ENCODE data around the gene ABCC11. TPM values are rescaled to one million over a fixed set of nuclear protein-coding genes. Genes with fewer than 3 reads are reported as not detected.

Gene ABCC11
- total and polyA plus RNA-seq, 2 of the 13 experiments (the other 11 are each of a cell fraction or from before 2014, with no cell fraction given) = 1.0 to 1.4 TPM

GRCh38 chr16:48206594-48207242, 40.6 kb downstream of the ABCC11 start:
- Histone ChIP-seq H3K4me3 (replicated peaks in 1 of 3; ENCODE audit: insufficient read depth in 1 of 3, low read depth in 2 of 3, low read length in 3 of 3) (no peak overlapping the region), H3K4me2 (ENCODE audit: low read depth, low read length) (peak overlapping the region; percentile 21), H3K27me3 (ENCODE audit: control insufficient read depth in 1 of 2, insufficient read depth in 2 of 2, low read length in 2 of 2) (no peaks in the 10 kb centered on the region), H3K27ac (ENCODE audit: extremely low read length, insufficient read depth, low read length) (peak overlapping the region; percentile 89), H3K79me2 (ENCODE audit: insufficient read depth, low read length) (no peaks in the 10 kb centered on the region), H3K9me3 (ENCODE audit: low read length) (no peaks in the 10 kb centered on the region), H2AFZ (ENCODE audit: low read length) (peak overlapping the region; percentile 43), H3K4me1 (ENCODE audit: insufficient read depth, low read length) (peaks cover 67% of the 10 kb centered on the region), H4K20me1 (ENCODE audit: insufficient read depth, low read length) (no peaks in the 10 kb centered on the region), H3K9ac (ENCODE audit: insufficient read depth, low read depth, low read length) (no peak overlapping the region), H3K36me3 (replicated peaks in 1 of 2; ENCODE audit: control insufficient read depth in 1 of 2, insufficient read depth in 2 of 2, low read length in 2 of 2) (no peaks in the 10 kb centered on the region)
- ATAC-seq = peak; percentile 2; the same call in 1 of the 3 replicates
- 73% methylated on average over 8 of the region's 8 CpGs for WGBS (ENCODE audit: low lambda C conversion rate)
- ChIA-PET POLR2A (interaction anchor here (0.9 to 3.6 kb wide), 3 partner anchors 29 to 42 kb away, joined by 4 to 36 read pairs (median 10); no protein-coding TSS in a partner anchor), CTCF (ENCODE audit: low intra/inter-chr PET ratio, low total read pairs) (no interaction called here)
- FAIRE-seq = peak; percentile 75
- intact Hi-C loops (cut with micrococcal nuclease; ENCODE audit: unreplicated experiment) = no loop called here
- BruUV-seq (replicated peaks) = no TSS peak
- DNase-seq (ENCODE audit: low spot score) = peak; percentile 69
- in situ Hi-C loops (cut with HindIII; ENCODE audit: extremely low pct_ligation_motif_present, low pct_unique_long_range_greater_than_20kb) = no loop called here
- TF ChIP-seq FOXP1 (IDR thresholded peaks at IDR 0.05) (no peak), FOXP1 (CRISPR knock-in tag; IDR thresholded peaks at IDR 0.05) (0 out of 2 replicates have a peak, but pooled peaks have one; percentile 30), SOX13 (IDR thresholded peaks at IDR 0.05) (no peak), SOX13 (CRISPR knock-in tag; conservative IDR thresholded peaks at IDR 0.05 in 1 of 2, IDR thresholded peaks at IDR 0.05 in 1 of 2) (peak in 1 of 2 experiments; percentile 58; a peak in 1 of 4 replicates), ELF3 (CRISPR knock-in tag; IDR thresholded peaks at IDR 0.05) (peak; percentile 85), FOXO1 (CRISPR knock-in tag; IDR thresholded peaks at IDR 0.05) (peak; percentile 58; the same call in 1 of the 2 replicates), HNF1B (CRISPR knock-in tag; IDR thresholded peaks at IDR 0.05) (peak; percentile 73), KLF6 (CRISPR knock-in tag; IDR thresholded peaks at IDR 0.05) (no peak), HMGA1 (CRISPR knock-in tag; conservative IDR thresholded peaks at IDR 0.05) (no peak), ZBTB20 (CRISPR knock-in tag; IDR thresholded peaks at IDR 0.05; ENCODE audit: borderline replicate concordance, low read depth) (peak; percentile 37; the same call in 1 of the 2 replicates), HNF4A (CRISPR knock-in tag; IDR thresholded peaks at IDR 0.05) (peak; percentile 55; the same call in 1 of the 2 replicates), ZNF101 (CRISPR knock-in tag; IDR thresholded peaks at IDR 0.05; ENCODE audit: borderline replicate concordance, low read depth) (no peak), NFE2L2 (IDR thresholded peaks at IDR 0.05; ENCODE audit: low read length) (peak; percentile 32), ZNF652 (CRISPR knock-in tag; IDR thresholded peaks at IDR 0.05; ENCODE audit: borderline replicate concordance, low read depth) (peak; percentile 29; the same call in 1 of the 2 replicates), CBX5 (CRISPR knock-in tag; IDR thresholded peaks at IDR 0.05; ENCODE audit: borderline replicate concordance) (0 out of 2 replicates have a peak, but pooled peaks have one; percentile 38), HMG20A (CRISPR knock-in tag; IDR thresholded peaks at IDR 0.05; ENCODE audit: borderline replicate concordance) (peak; percentile 59; the same call in 1 of the 2 replicates), NCOA2 (CRISPR knock-in tag; IDR thresholded peaks at IDR 0.05) (0 out of 2 replicates have a peak, but pooled peaks have one; percentile 50), NR1H2 (CRISPR knock-in tag; IDR thresholded peaks at IDR 0.05; ENCODE audit: borderline replicate concordance, low read depth) (no peak), CREM (IDR thresholded peaks at IDR 0.05) (peak; percentile 22; the same call in 1 of the 2 replicates), CREM (CRISPR knock-in tag; IDR thresholded peaks at IDR 0.05) (no peak), ZNF777 (CRISPR knock-in tag; IDR thresholded peaks at IDR 0.05) (no peak)
- TF ChIP-seq, protein P1, sequence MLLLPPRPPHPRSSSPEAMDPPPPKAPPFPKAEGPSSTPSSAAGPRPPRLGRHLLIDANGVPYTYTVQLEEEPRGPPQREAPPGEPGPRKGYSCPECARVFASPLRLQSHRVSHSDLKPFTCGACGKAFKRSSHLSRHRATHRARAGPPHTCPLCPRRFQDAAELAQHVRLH (CRISPR knock-in tag; IDR thresholded peaks at IDR 0.05; ENCODE audit: borderline replicate concordance, low read depth) = 0 out of 2 replicates have a peak, but pooled peaks have one; percentile 38
- TF ChIP-seq, protein P2, sequence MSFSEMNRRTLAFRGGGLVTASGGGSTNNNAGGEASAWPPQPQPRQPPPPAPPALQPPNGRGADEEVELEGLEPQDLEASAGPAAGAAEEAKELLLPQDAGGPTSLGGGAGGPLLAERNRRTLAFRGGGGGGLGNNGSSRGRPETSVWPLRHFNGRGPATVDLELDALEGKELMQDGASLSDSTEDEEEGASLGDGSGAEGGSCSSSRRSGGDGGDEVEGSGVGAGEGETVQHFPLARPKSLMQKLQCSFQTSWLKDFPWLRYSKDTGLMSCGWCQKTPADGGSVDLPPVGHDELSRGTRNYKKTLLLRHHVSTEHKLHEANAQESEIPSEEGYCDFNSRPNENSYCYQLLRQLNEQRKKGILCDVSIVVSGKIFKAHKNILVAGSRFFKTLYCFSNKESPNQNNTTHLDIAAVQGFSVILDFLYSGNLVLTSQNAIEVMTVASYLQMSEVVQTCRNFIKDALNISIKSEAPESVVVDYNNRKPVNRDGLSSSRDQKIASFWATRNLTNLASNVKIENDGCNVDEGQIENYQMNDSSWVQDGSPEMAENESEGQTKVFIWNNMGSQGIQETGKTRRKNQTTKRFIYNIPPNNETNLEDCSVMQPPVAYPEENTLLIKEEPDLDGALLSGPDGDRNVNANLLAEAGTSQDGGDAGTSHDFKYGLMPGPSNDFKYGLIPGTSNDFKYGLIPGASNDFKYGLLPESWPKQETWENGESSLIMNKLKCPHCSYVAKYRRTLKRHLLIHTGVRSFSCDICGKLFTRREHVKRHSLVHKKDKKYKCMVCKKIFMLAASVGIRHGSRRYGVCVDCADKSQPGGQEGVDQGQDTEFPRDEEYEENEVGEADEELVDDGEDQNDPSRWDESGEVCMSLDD (CRISPR knock-in tag; IDR thresholded peaks at IDR 0.05; ENCODE audit: borderline replicate concordance) = no peak

Data from HepG2 (cell line).